IMR-90 (cell line): Measurements from ENCODE around the gene SCAF4. TPM values are rescaled to one million over a fixed set of nuclear protein-coding genes. Genes with fewer than 3 reads are reported as not detected.
A peak's percentile ranks its signal among the peaks of the same experiment; 100 is the strongest.

ENCODE experiments used
- ATAC-seq: fragments of 200-7000 bp; cut with Tn5 transposase; 2 replicates; pipeline ENCODE4 v1.9.1; 2020; ENCODE audit warnings: low read depth, mild to moderate bottlenecking, moderate library complexity
- BruUV-seq: library from RNA; stranded (reverse); fragments of 400-500 nt; replicated peaks from 2 replicates; lab custom pipeline; 2021; lab: Mats Ljungman, UMichigan
- CTCF ChIA-PET: fragments of 300-600 bp; formaldehyde crosslinking; extraction: SDS; loops from one replicate; lab custom pipeline; 2021; ENCODE audit warnings: antibody characterized with exemption; lab: Yijun Ruan, JAX
- POLR2A ChIA-PET: fragments of 300-600 bp; sonication (Branson Sonifier 250); formaldehyde crosslinking; loops from one replicate; lab custom pipeline; 2022; ENCODE audit warnings: antibody characterized with exemption; ENCODE audit not compliant: unreplicated experiment; lab: Charles Lee
- DNase-seq: peaks from one replicate; pipeline ENCODE4 v3.0.0; 2013
- H2AFZ ChIP-seq: replicated peaks from 2 replicates; pipeline ENCODE3; 2013; ENCODE audit warnings: low read length, mild to moderate bottlenecking; ENCODE audit not compliant: poor library complexity
- H2AK5ac ChIP-seq: 2 replicates; pipeline ENCODE4 v1.6.1; 2013; ENCODE audit warnings: low read depth, low read length, inconsistent platforms
- H2AK9ac ChIP-seq: replicated peaks from 2 replicates; pipeline ENCODE3; 2013; ENCODE audit warnings: mild to moderate bottlenecking, low read depth, low read length, moderate library complexity; ENCODE audit not compliant: poor library complexity
- H2BK120ac ChIP-seq: 2 replicates; pipeline ENCODE4 v1.6.1; 2013; ENCODE audit warnings: low read depth, low read length, inconsistent platforms
- H2BK15ac ChIP-seq: 3 replicates; pipeline ENCODE4 v1.6.1; 2013; ENCODE audit warnings: low read depth, low read length, inconsistent platforms
- H2BK20ac ChIP-seq: 2 replicates; pipeline ENCODE4 v1.6.1; 2013; ENCODE audit warnings: low read depth, mild to moderate bottlenecking, inconsistent platforms, low read length, moderate library complexity
- H2BK5ac ChIP-seq: 2 replicates; pipeline ENCODE4 v1.6.1; 2013; ENCODE audit warnings: mild to moderate bottlenecking, low read depth, low read length, inconsistent platforms; ENCODE audit not compliant: poor library complexity, severe bottlenecking
- H3K14ac ChIP-seq: replicated peaks from 2 replicates; pipeline ENCODE4 v1.6.1; 2013; ENCODE audit warnings: low read depth, low read length, inconsistent platforms
- H3K18ac ChIP-seq: 2 replicates; pipeline ENCODE4 v1.6.1; 2013; ENCODE audit warnings: low read depth, low read length, control low read depth
- H3K23ac ChIP-seq: 2 replicates; pipeline ENCODE4 v1.6.1; 2013; ENCODE audit warnings: low read depth, low read length, inconsistent platforms
- H3K27ac ChIP-seq: 2 replicates; pipeline ENCODE4 v1.5.1; 2013; ENCODE audit warnings: mild to moderate bottlenecking, control low read depth, low read length; ENCODE audit not compliant: insufficient read depth
- H3K27me3 ChIP-seq: 2 replicates; pipeline ENCODE4 v1.6.1; 2013; ENCODE audit warnings: low read length; ENCODE audit not compliant: control insufficient read depth, insufficient read depth
- H3K36me3 ChIP-seq: 2 replicates; pipeline ENCODE4 v1.6.1; 2013; ENCODE audit warnings: low read length, mixed read lengths; ENCODE audit not compliant: control insufficient read depth, insufficient read depth
- H3K4ac ChIP-seq: 2 replicates; pipeline ENCODE4 v1.6.1; 2013; ENCODE audit warnings: low read depth, low read length, inconsistent platforms
- H3K4me1 ChIP-seq: 2 replicates; pipeline ENCODE4 v1.6.1; 2013; ENCODE audit warnings: low read length, mixed read lengths; ENCODE audit not compliant: control insufficient read depth, insufficient read depth
- H3K4me2 ChIP-seq: 2 replicates; pipeline ENCODE4 v1.6.1; 2013; ENCODE audit warnings: low read depth, mild to moderate bottlenecking, control low read depth, low read length, moderate library complexity
- H3K4me3 ChIP-seq: 2 replicates; pipeline ENCODE4 v1.5.1; 2013; ENCODE audit warnings: low read depth, mild to moderate bottlenecking, control low read depth, low read length, moderate library complexity; ENCODE audit not compliant: insufficient read depth
- H3K56ac ChIP-seq: 2 replicates; pipeline ENCODE4 v1.6.1; 2013; ENCODE audit warnings: low read length, inconsistent platforms; ENCODE audit not compliant: insufficient read depth; ENCODE audit errors: extremely low read depth
- H3K79me1 ChIP-seq, 2 experiments: 2 replicates each; pipeline ENCODE4 v1.6.1; 2013; ENCODE audit warnings: low read length in 2 of 2, inconsistent platforms in 1 of 2, low read depth in 1 of 2
- H3K9ac ChIP-seq: 2 replicates; pipeline ENCODE4 v1.6.1; 2013; ENCODE audit warnings: low read depth, low read length, control low read depth
- H3K9me1 ChIP-seq: 2 replicates; pipeline ENCODE4 v1.6.1; 2013; ENCODE audit warnings: low read length, inconsistent platforms; ENCODE audit not compliant: insufficient read depth
- H3K9me3 ChIP-seq: 2 replicates; pipeline ENCODE4 v1.6.1; 2013; ENCODE audit warnings: low read length; ENCODE audit not compliant: control insufficient read depth, insufficient read depth
- H4K20me1 ChIP-seq: 2 replicates; pipeline ENCODE4 v1.6.1; 2013; ENCODE audit warnings: low read length, inconsistent platforms; ENCODE audit not compliant: insufficient read depth
- H4K5ac ChIP-seq: 2 replicates; pipeline ENCODE4 v1.6.1; 2013; ENCODE audit warnings: mild to moderate bottlenecking, low read depth, low read length, control low read depth
- H4K8ac ChIP-seq, 2 experiments: 2 replicates each; pipeline ENCODE4 v1.6.1; 2013; ENCODE audit warnings: low read depth in 2 of 2, low read length in 2 of 2, control low read depth in 1 of 2, inconsistent platforms in 1 of 2
- H4K91ac ChIP-seq: 2 replicates; pipeline ENCODE4 v1.6.1; 2013; ENCODE audit warnings: low read depth, low read length, inconsistent platforms; ENCODE audit not compliant: insufficient read depth
- BHLHE40 ChIP-seq: fragments of 150-350 bp; IDR thresholded peaks from 2 replicates; pipeline ENCODE4 v1.6.1; 2016; ENCODE audit warnings: mild to moderate bottlenecking, low read depth, low read length
- CEBPB ChIP-seq: IDR thresholded peaks from 2 replicates; pipeline ENCODE4 v1.6.1; 2012; ENCODE audit warnings: low read depth, low read length, improper control_type of control experiment
- CHD1 ChIP-seq: IDR thresholded peaks from 2 replicates; pipeline ENCODE4 v1.6.1; 2012; ENCODE audit warnings: low read depth, low read length, improper control_type of control experiment
- FOS ChIP-seq: fragments of 150-350 bp; IDR thresholded peaks from 2 replicates; pipeline ENCODE4 v1.6.1; 2016; ENCODE audit warnings: low read depth, low read length
- MAFK ChIP-seq: IDR thresholded peaks from 2 replicates; pipeline ENCODE4 v1.6.1; 2012; ENCODE audit warnings: low read depth, low read length, improper control_type of control experiment
- MAZ ChIP-seq: IDR thresholded peaks from 2 replicates; pipeline ENCODE4 v1.6.1; 2012; ENCODE audit warnings: low read depth, mild to moderate bottlenecking, low read length, improper control_type of control experiment, moderate library complexity, borderline replicate concordance
- MXI1 ChIP-seq: IDR thresholded peaks from 2 replicates; pipeline ENCODE4 v1.6.1; 2012; ENCODE audit warnings: low read depth, mild to moderate bottlenecking, low read length, moderate library complexity, borderline replicate concordance
- NFE2L2 ChIP-seq: fragments of 150-350 bp; IDR thresholded peaks from 2 replicates; pipeline ENCODE4 v1.6.1; 2016; ENCODE audit warnings: low read depth, mild to moderate bottlenecking, low read length
- POLR2A ChIP-seq: IDR thresholded peaks from 2 replicates; pipeline ENCODE4 v1.6.1; 2012; ENCODE audit warnings: mild to moderate bottlenecking, low read depth, low read length
- RAD21 ChIP-seq: IDR thresholded peaks from 2 replicates; pipeline ENCODE4 v1.6.1; 2012; ENCODE audit warnings: low read length, improper control_type of control experiment
- RCOR1 ChIP-seq: IDR thresholded peaks from 2 replicates; pipeline ENCODE4 v1.6.1; 2012; ENCODE audit warnings: mild to moderate bottlenecking, low read length, improper control_type of control experiment; ENCODE audit not compliant: insufficient replicate concordance
- RFX5 ChIP-seq: IDR thresholded peaks from 2 replicates; pipeline ENCODE4 v1.8.0; 2012; ENCODE audit warnings: low read depth, mild to moderate bottlenecking, low read length, moderate library complexity
- SMC3 ChIP-seq: fragments of 150-350 bp; IDR thresholded peaks from 2 replicates; pipeline ENCODE4 v1.6.1; 2016; ENCODE audit warnings: low read depth, mild to moderate bottlenecking, antibody characterized with exemption, low read length, moderate library complexity
- USF2 ChIP-seq: fragments of 150-350 bp; IDR thresholded peaks from 2 replicates; pipeline ENCODE4 v1.6.1; 2017; ENCODE audit warnings: mild to moderate bottlenecking, antibody characterized with exemption, low read length, low read depth
- WGBS, 2 experiments: methylation state at CpG; one replicate each; pipeline versions ENCODE4 v1.1.5 to v1.1.7; 2013; ENCODE audit warnings: missing lambda C conversion rate in 2 of 2; ENCODE audit not compliant: insufficient read length in 1 of 2; ENCODE audit errors: extremely low coverage in 2 of 2; 5-methylcytosine and 5-hydroxymethylcytosine counted together
- dilution Hi-C: fragments of 300-500 bp; cut with HindIII; formaldehyde crosslinking; loops from one replicate; pipeline ENCODE4 v1.14.3; 2018; ENCODE audit warnings: low sequenced_read_pairs; ENCODE audit not compliant: unreplicated experiment
- in situ Hi-C: fragments of 300-500 bp; cut with MboI; formaldehyde crosslinking; loops from 3 replicates; pipeline ENCODE4 v1.14.3; 2019; ENCODE audit warnings: low sequenced_read_pairs, inconsistent platforms, mixed read lengths
- intact Hi-C: fragments of 100-400 bp; cut with micrococcal nuclease; formaldehyde crosslinking; loops from 2 replicates; pipeline ENCODE4 v1.10.0; 2022
- polyA plus RNA-seq, 3 experiments: library from polyadenylated mRNA; depleted of rRNA; stranded (reverse); fragments of >200 nt; gene quantifications; 2 replicates each; pipeline ENCODE4 v1.2.3, GENCODE V29; 2012; ENCODE audit warnings: low replicate concordance in 1 of 3
- total RNA-seq: library from RNA; depleted of rRNA; stranded (reverse); fragments of >200 nt; gene quantifications from 2 replicates; pipeline ENCODE4 v1.2.3, GENCODE V29; 2012
- TF ChIP-seq, protein P1 (sequence below): fragments of 150-350 bp; IDR thresholded peaks from 2 replicates; pipeline ENCODE4 v1.6.1; 2016; ENCODE audit warnings: low read depth, mild to moderate bottlenecking, low read length, moderate library complexity, borderline replicate concordance
- TF ChIP-seq, protein P2 (sequence below): conservative IDR thresholded peaks from 2 replicates; pipeline ENCODE4 v1.5.1; 2012; ENCODE audit warnings: mild to moderate bottlenecking, low read depth, low read length, improper control_type of control experiment

Gene SCAF4
- total and polyA plus RNA-seq, 2 of the 4 experiments (the other 2 are of a cell fraction), result 2.7 to 12.1 TPM

GRCh38 chr21:31720739-31721138 is 11.2 kb downstream of the SCAF4 start:
- CTCF ChIA-PET, result no interaction called here
- dilution Hi-C loops, result no loop called here
- H2AK9ac ChIP-seq, result no peak overlapping the region

More at GRCh38 chr21:31720739-31721138, 11.2 kb downstream of the SCAF4 start:
- Histone ChIP-seq H3K23ac (0 out of 2 replicates have a peak overlapping the region, but pooled peaks have one; percentile 25), H3K4me2 (no peak overlapping the region), H3K4ac (no peak overlapping the region), H2BK15ac (no peak overlapping the region), H3K56ac (no peak overlapping the region), H2AK5ac (no peak overlapping the region), H3K27me3 (no peaks in the 10 kb centered on the region), H4K91ac (no peak overlapping the region), H4K8ac (no peak overlapping the region), H3K18ac (no peak overlapping the region), H3K4me3 (no peak overlapping the region), H2BK120ac (no peak overlapping the region), H3K79me1 (peaks cover 0 to 31% of the 10 kb centered on the region in 2 experiments; a peak in 2 of 4 replicates), H3K27ac (no peak overlapping the region), H2AFZ (no peak overlapping the region), H4K20me1 (peaks cover 76% of the 10 kb centered on the region), H3K4me1 (no peaks in the 10 kb centered on the region), H3K9me3 (no peaks in the 10 kb centered on the region), H2BK20ac (no peak overlapping the region), H3K9ac (no peak overlapping the region), H2BK5ac (no peak overlapping the region), H3K36me3 (peaks cover 1% of the 10 kb centered on the region; the same call in 1 of the 2 replicates), H3K9me1 (peaks cover 4% of the 10 kb centered on the region; the same call in 1 of the 2 replicates), H4K5ac (no peak overlapping the region; the same call in 1 of the 2 replicates), H3K14ac (no peak overlapping the region)
- intact Hi-C loops (loop anchor here (5.0 kb wide), 1 partner anchor 53 kb away; no protein-coding TSS in a partner anchor), in situ Hi-C loops (no loop called here)
- no TSS peak for BruUV-seq
- TF ChIP-seq MAZ (no peak), SMC3 (no peak), RCOR1 (no peak), USF2 (no peak), BHLHE40 (no peak), FOS (no peak), NFE2L2 (no peak), CEBPB (no peak), MAFK (no peak), POLR2A (no peak), CHD1 (no peak), RFX5 (no peak), RAD21 (no peak), MXI1 (no peak)
- TF ChIP-seq, protein P1, sequence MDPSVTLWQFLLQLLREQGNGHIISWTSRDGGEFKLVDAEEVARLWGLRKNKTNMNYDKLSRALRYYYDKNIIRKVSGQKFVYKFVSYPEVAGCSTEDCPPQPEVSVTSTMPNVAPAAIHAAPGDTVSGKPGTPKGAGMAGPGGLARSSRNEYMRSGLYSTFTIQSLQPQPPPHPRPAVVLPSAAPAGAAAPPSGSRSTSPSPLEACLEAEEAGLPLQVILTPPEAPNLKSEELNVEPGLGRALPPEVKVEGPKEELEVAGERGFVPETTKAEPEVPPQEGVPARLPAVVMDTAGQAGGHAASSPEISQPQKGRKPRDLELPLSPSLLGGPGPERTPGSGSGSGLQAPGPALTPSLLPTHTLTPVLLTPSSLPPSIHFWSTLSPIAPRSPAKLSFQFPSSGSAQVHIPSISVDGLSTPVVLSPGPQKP, result no peak
- TF ChIP-seq, protein P2, sequence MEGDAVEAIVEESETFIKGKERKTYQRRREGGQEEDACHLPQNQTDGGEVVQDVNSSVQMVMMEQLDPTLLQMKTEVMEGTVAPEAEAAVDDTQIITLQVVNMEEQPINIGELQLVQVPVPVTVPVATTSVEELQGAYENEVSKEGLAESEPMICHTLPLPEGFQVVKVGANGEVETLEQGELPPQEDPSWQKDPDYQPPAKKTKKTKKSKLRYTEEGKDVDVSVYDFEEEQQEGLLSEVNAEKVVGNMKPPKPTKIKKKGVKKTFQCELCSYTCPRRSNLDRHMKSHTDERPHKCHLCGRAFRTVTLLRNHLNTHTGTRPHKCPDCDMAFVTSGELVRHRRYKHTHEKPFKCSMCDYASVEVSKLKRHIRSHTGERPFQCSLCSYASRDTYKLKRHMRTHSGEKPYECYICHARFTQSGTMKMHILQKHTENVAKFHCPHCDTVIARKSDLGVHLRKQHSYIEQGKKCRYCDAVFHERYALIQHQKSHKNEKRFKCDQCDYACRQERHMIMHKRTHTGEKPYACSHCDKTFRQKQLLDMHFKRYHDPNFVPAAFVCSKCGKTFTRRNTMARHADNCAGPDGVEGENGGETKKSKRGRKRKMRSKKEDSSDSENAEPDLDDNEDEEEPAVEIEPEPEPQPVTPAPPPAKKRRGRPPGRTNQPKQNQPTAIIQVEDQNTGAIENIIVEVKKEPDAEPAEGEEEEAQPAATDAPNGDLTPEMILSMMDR, result no peak
- ATAC-seq, result no peak
- DNase-seq, result no peak
- no CpG with 5 or more reads among the region's 3 CpGs for WGBS, 2 experiments
- POLR2A ChIA-PET, result no interaction called here
